ENCODE data around the gene MBTD1.

Gene MBTD1

GRCh38 chr17:51203838-51204237, 56.0 kb downstream of the MBTD1 start:
- Histone ChIP-seq H3K79me2 (ENCODE audit: control insufficient read depth, insufficient read depth, low read length, poor library complexity) (no peaks in the 10 kb centered on the region), H2BK12ac (ENCODE audit: low read length) (no peak overlapping the region), H3K4ac (ENCODE audit: low read depth, low read length) (no peak overlapping the region), H3K18ac (ENCODE audit: low read length) (no peak overlapping the region), H3K79me1 (ENCODE audit: low read length) (no peaks in the 10 kb centered on the region), H2BK120ac (ENCODE audit: insufficient read depth, low read length, poor library complexity) (no peak overlapping the region), H3K9me3 (ENCODE audit: insufficient read depth, low read depth, low read length) (no peaks in the 10 kb centered on the region), H2AK5ac (ENCODE audit: low read length) (no peak overlapping the region), H4K91ac (ENCODE audit: low read depth, low read length) (no peak overlapping the region), H3K9ac (ENCODE audit: low read length) (no peak overlapping the region), H2BK5ac (ENCODE audit: low read depth, low read length, poor library complexity) (no peak overlapping the region), H3K27ac (ENCODE audit: low read depth, low read length) (no peak overlapping the region), H3K23ac (ENCODE audit: low read length) (no peak overlapping the region), H4K12ac (ENCODE audit: low read depth, low read length) (no peak overlapping the region), H3K4me3 (ENCODE audit: low read depth, low read length) (no peak overlapping the region), H4K8ac (ENCODE audit: low read depth, low read length) (no peak overlapping the region), H2AFZ (ENCODE audit: insufficient read depth, low read length, poor library complexity) (no peak overlapping the region), H3K4me2 (ENCODE audit: low read length) (no peak overlapping the region), H3K14ac (ENCODE audit: low read length) (no peak overlapping the region), H3K36me3 (ENCODE audit: control insufficient read depth in 1 of 2, insufficient read depth in 2 of 2, low read length in 2 of 2) (peaks cover 21 to 34% of the 10 kb centered on the region in 2 experiments), H3K4me1 (ENCODE audit: control insufficient read depth in 1 of 2, insufficient read depth in 2 of 2, low read length in 2 of 2) (no peaks in the 10 kb centered on the region), H3K27me3 (ENCODE audit: insufficient read depth, low read length) (no peaks in the 10 kb centered on the region)
- DNase-seq, result no peak

- no peak overlapping the region for H3K4me2 ChIP-seq (ENCODE audit: low read length)
- H2BK12ac ChIP-seq (ENCODE audit: low read length), result no peak overlapping the region
- no peak overlapping the region for H3K14ac ChIP-seq (ENCODE audit: low read length)
- H4K8ac ChIP-seq (ENCODE audit: low read depth, low read length), result no peak overlapping the region
- H3K27ac ChIP-seq (ENCODE audit: low read depth, low read length), result no peak overlapping the region
- no peak overlapping the region for H2AFZ ChIP-seq (ENCODE audit: insufficient read depth, low read length, poor library complexity)
- no peaks in the 10 kb centered on the region for H3K79me1 ChIP-seq (ENCODE audit: low read length)
- no peak overlapping the region for H3K23ac ChIP-seq (ENCODE audit: low read length)
- no peak overlapping the region for H3K9ac ChIP-seq (ENCODE audit: low read length)
- H4K12ac ChIP-seq (ENCODE audit: low read depth, low read length), result no peak overlapping the region
- H3K4ac ChIP-seq (ENCODE audit: low read depth, low read length), result no peak overlapping the region
- no peaks in the 10 kb centered on the region for H3K9me3 ChIP-seq (ENCODE audit: insufficient read depth, low read depth, low read length)
- H2BK120ac ChIP-seq (ENCODE audit: insufficient read depth, low read length, poor library complexity), result no peak overlapping the region
- H2AK5ac ChIP-seq (ENCODE audit: low read length), result no peak overlapping the region
- no peak for DNase-seq
- no peak overlapping the region for H3K18ac ChIP-seq (ENCODE audit: low read length)
- no CpG with 5 or more reads among the region's 2 CpGs for WGBS (ENCODE audit: extremely low coverage, insufficient coverage, insufficient read length)
- no peaks in the 10 kb centered on the region for H3K4me1 ChIP-seq (ENCODE audit: control insufficient read depth in 1 of 2, insufficient read depth in 2 of 2, low read length in 2 of 2)
- H3K79me2 ChIP-seq (ENCODE audit: control insufficient read depth, insufficient read depth, low read length, poor library complexity), result no peaks in the 10 kb centered on the region
- no peak overlapping the region for H4K91ac ChIP-seq (ENCODE audit: low read depth, low read length)
- H3K36me3 ChIP-seq (ENCODE audit: control insufficient read depth in 1 of 2, insufficient read depth in 2 of 2, low read length in 2 of 2), result peaks cover 32 to 42% of the 10 kb centered on the region in 2 experiments
- H3K4me3 ChIP-seq (ENCODE audit: low read depth, low read length), result no peak overlapping the region
- H3K27me3 ChIP-seq (ENCODE audit: insufficient read depth, low read length), result no peaks in the 10 kb centered on the region
- H2BK5ac ChIP-seq (ENCODE audit: low read depth, low read length, poor library complexity), result no peak overlapping the region
These were observed 59.0 kb downstream of the MBTD1 start for GRCh38 chr17:51200846-51201245.

DNA sequence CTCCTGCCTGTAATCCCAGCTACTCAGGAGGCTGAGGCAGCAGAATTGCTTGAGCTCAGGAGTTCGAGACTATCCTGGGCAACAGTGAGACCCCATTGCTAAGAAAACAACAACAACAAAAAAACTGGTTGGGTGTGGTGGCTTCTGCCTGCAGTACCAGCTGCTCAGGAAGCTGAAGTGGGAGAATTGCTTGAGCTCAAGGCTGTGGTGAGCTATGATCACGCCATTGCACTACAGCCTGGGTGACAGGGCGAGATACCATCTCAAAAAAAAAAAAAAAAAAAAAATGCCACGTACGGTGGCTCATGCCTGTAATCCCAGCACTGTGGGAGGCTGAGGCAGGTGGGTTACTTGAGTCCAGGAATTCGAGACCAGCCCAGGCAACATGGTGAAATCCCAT, 59.6 kb downstream of the MBTD1 start:
- DNase-seq, result peak; percentile 3 to 45
- H2BK5ac ChIP-seq (ENCODE audit: low read depth, low read length, poor library complexity), result no peak overlapping the region
- H3K79me1 ChIP-seq (ENCODE audit: low read length), result no peaks in the 10 kb centered on the region
- H3K27ac ChIP-seq (ENCODE audit: low read depth, low read length), result no peak overlapping the region
- no peak overlapping the region for H3K4ac ChIP-seq (ENCODE audit: low read depth, low read length)
- WGBS (ENCODE audit: extremely low coverage, insufficient coverage, insufficient read length), result no CpG with 5 or more reads among the region's 6 CpGs
- H4K12ac ChIP-seq (ENCODE audit: low read depth, low read length), result no peak overlapping the region
- no peak overlapping the region for H2BK12ac ChIP-seq (ENCODE audit: low read length)
- no peak overlapping the region for H4K8ac ChIP-seq (ENCODE audit: low read depth, low read length)
- no peak overlapping the region for H4K91ac ChIP-seq (ENCODE audit: low read depth, low read length)
- no peaks in the 10 kb centered on the region for H3K79me2 ChIP-seq (ENCODE audit: control insufficient read depth, insufficient read depth, low read length, poor library complexity)
- H2BK120ac ChIP-seq (ENCODE audit: insufficient read depth, low read length, poor library complexity), result no peak overlapping the region
- no peak overlapping the region for H3K23ac ChIP-seq (ENCODE audit: low read length)
- H3K4me3 ChIP-seq (ENCODE audit: low read depth, low read length), result no peak overlapping the region
- H3K9me3 ChIP-seq (ENCODE audit: insufficient read depth, low read depth, low read length), result no peaks in the 10 kb centered on the region
- no peak overlapping the region for H2AFZ ChIP-seq (ENCODE audit: insufficient read depth, low read length, poor library complexity)
- H3K14ac ChIP-seq (ENCODE audit: low read length), result no peak overlapping the region
- H3K27me3 ChIP-seq (ENCODE audit: insufficient read depth, low read length), result no peaks in the 10 kb centered on the region
- no peak overlapping the region for H3K9ac ChIP-seq (ENCODE audit: low read length)
- no peak overlapping the region for H3K18ac ChIP-seq (ENCODE audit: low read length)
- H2AK5ac ChIP-seq (ENCODE audit: low read length), result no peak overlapping the region
- H3K4me2 ChIP-seq (ENCODE audit: low read length), result no peak overlapping the region
- no peaks in the 10 kb centered on the region for H3K4me1 ChIP-seq (ENCODE audit: control insufficient read depth in 1 of 2, insufficient read depth in 2 of 2, low read length in 2 of 2)
- peaks cover 34 to 43% of the 10 kb centered on the region in 2 experiments for H3K36me3 ChIP-seq (ENCODE audit: control insufficient read depth in 1 of 2, insufficient read depth in 2 of 2, low read length in 2 of 2)

- Histone ChIP-seq H3K79me2 (ENCODE audit: control insufficient read depth, insufficient read depth, low read length, poor library complexity) (no peaks in the 10 kb centered on the region), H2AK5ac (ENCODE audit: low read length) (no peak overlapping the region), H3K18ac (ENCODE audit: low read length) (no peak overlapping the region), H2BK120ac (ENCODE audit: insufficient read depth, low read length, poor library complexity) (no peak overlapping the region), H3K14ac (ENCODE audit: low read length) (no peak overlapping the region), H2AFZ (ENCODE audit: insufficient read depth, low read length, poor library complexity) (no peak overlapping the region), H4K8ac (ENCODE audit: low read depth, low read length) (no peak overlapping the region), H3K27ac (ENCODE audit: low read depth, low read length) (no peak overlapping the region), H3K23ac (ENCODE audit: low read length) (no peak overlapping the region), H3K27me3 (ENCODE audit: insufficient read depth, low read length) (no peaks in the 10 kb centered on the region), H3K4ac (ENCODE audit: low read depth, low read length) (no peak overlapping the region), H2BK12ac (ENCODE audit: low read length) (no peak overlapping the region), H2BK5ac (ENCODE audit: low read depth, low read length, poor library complexity) (no peak overlapping the region), H3K36me3 (ENCODE audit: control insufficient read depth in 1 of 2, insufficient read depth in 2 of 2, low read length in 2 of 2) (peaks cover 38 to 42% of the 10 kb centered on the region in 2 experiments), H3K4me2 (ENCODE audit: low read length) (no peak overlapping the region), H3K4me3 (ENCODE audit: low read depth, low read length) (no peak overlapping the region), H3K9ac (ENCODE audit: low read length) (no peak overlapping the region), H4K91ac (ENCODE audit: low read depth, low read length) (no peak overlapping the region), H3K9me3 (ENCODE audit: insufficient read depth, low read depth, low read length) (no peaks in the 10 kb centered on the region), H3K79me1 (ENCODE audit: low read length) (no peaks in the 10 kb centered on the region), H4K12ac (ENCODE audit: low read depth, low read length) (no peak overlapping the region), H3K4me1 (ENCODE audit: control insufficient read depth in 1 of 2, insufficient read depth in 2 of 2, low read length in 2 of 2) (no peaks in the 10 kb centered on the region)
- no CpG with 5 or more reads among the region's 4 CpGs for WGBS (ENCODE audit: extremely low coverage, insufficient coverage, insufficient read length)
- DNase-seq, result peak in 1 of 2 donors; percentile 36
These were observed 62.1 kb downstream of the MBTD1 start for GRCh38 chr17:51197754-51198153.
